ENCODE measurements around the gene CDCP1. TPM values are rescaled to one million over a fixed set of nuclear protein-coding genes. Genes with fewer than 3 reads are reported as not detected.
"Not testable (repeated sequence)": the region's sequence is repeated elsewhere in the genome, so short reads cannot be mapped to it uniquely, and the experiment has no call there.

The CDCP1 gene
- total RNA-seq, 4 donors from 2014 or later = 2.5 to 4.9 (median 4.2) TPM

GRCh38 chr3:45055032-45055410 lies 91.2 kb downstream of the CDCP1 start:
- H3K4me3 ChIP-seq = no peak overlapping the region
- H3K9me3 ChIP-seq = no peaks in the 10 kb centered on the region
- no peaks in the 10 kb centered on the region for H3K36me3 ChIP-seq
- no peaks in the 10 kb centered on the region for H3K27me3 ChIP-seq
- TF ChIP-seq POLR2AphosphoS5 (IDR thresholded peaks at IDR 0.05) = peak; percentile 69
- TF ChIP-seq EP300 (IDR thresholded peaks at IDR 0.05) = no peak
- H3K27ac ChIP-seq = peak overlapping the region in 3 of 4 donors; percentile 69 to 77 (median 70)
- peak; percentile 73 for ATAC-seq
- 15 to 19% methylated on average over 2 of the region's 2 CpGs for WGBS, 2 donors (ENCODE audit: low coverage in 1 of 2)
- H3K4me1 ChIP-seq = peaks cover 3 to 61% (median 18%) of the 10 kb centered on the region in 3 donors

GRCh38 chr3:45054196-45054857 lies 91.9 kb downstream of the CDCP1 start:
- 75 to 79% methylated on average over 3 of the region's 3 CpGs for WGBS, 2 donors (ENCODE audit: low coverage in 1 of 2)
- no peak overlapping the region for H3K4me3 ChIP-seq
- H3K36me3 ChIP-seq = no peaks in the 10 kb centered on the region
- no peaks in the 10 kb centered on the region for H3K27me3 ChIP-seq
- H3K27ac ChIP-seq = peak overlapping the region; percentile 36 to 77 (median 70)
- no peaks in the 10 kb centered on the region for H3K9me3 ChIP-seq
- peak; percentile 72 for ATAC-seq
- H3K4me1 ChIP-seq = peaks cover 3 to 58% (median 18%) of the 10 kb centered on the region in 3 donors
- TF ChIP-seq POLR2AphosphoS5 (IDR thresholded peaks at IDR 0.05) (peak; percentile 89), CTCF (IDR thresholded peaks at IDR 0.05) (no peak), EP300 (IDR thresholded peaks at IDR 0.05) (no peak), POLR2A (IDR thresholded peaks at IDR 0.05) (no peak)

GRCh38 chr3:45053805-45054195 lies 92.4 kb downstream of the CDCP1 start:
- H3K36me3 ChIP-seq, H3K9me3 ChIP-seq, H3K4me3 ChIP-seq, ATAC-seq, H3K27me3 ChIP-seq: not testable (repeated sequence)
- peak overlapping the region in 2 of 4 donors; percentile 69 to 77 for H3K27ac ChIP-seq
- H3K4me1 ChIP-seq = peaks cover 3 to 53% (median 18%) of the 10 kb centered on the region in 3 donors
- WGBS, 2 donors (ENCODE audit: low coverage in 1 of 2) = 71 to 80% methylated on average over 1 of the region's 1 CpG

- no peaks in the 10 kb centered on the region for H3K9me3 ChIP-seq
- no peak for ATAC-seq
- no peaks in the 10 kb centered on the region for H3K36me3 ChIP-seq
- no peaks in the 10 kb centered on the region for H3K27me3 ChIP-seq
- TF ChIP-seq CTCF (IDR thresholded peaks at IDR 0.05) (no peak), POLR2AphosphoS5 (IDR thresholded peaks at IDR 0.05) (no peak), EP300 (IDR thresholded peaks at IDR 0.05) (no peak), POLR2A (IDR thresholded peaks at IDR 0.05) (no peak)
- 80% methylated on average over 1 of the region's 6 CpGs; no CpG with 5 or more reads in 1 of the 2 donors for WGBS, 2 donors (ENCODE audit: low coverage in 1 of 2)
- no peak overlapping the region for H3K4me3 ChIP-seq
- H3K4me1 ChIP-seq = peaks cover 3 to 31% (median 18%) of the 10 kb centered on the region in 3 donors
- no peak overlapping the region for H3K27ac ChIP-seq
Observed at GRCh38 chr3:45051685-45052084, 94.5 kb downstream of the CDCP1 start.

- no peak for ATAC-seq
- Histone ChIP-seq H3K36me3 (no peaks in the 10 kb centered on the region), H3K4me3 (no peak overlapping the region), H3K4me1 (peaks cover 0 to 13% (median 5%) of the 10 kb centered on the region in 3 donors), H3K27me3 (no peaks in the 10 kb centered on the region), H3K9me3 (no peaks in the 10 kb centered on the region), H3K27ac (no peak overlapping the region)
- no peak for TF ChIP-seq POLR2A (IDR thresholded peaks at IDR 0.05)
- no peak for TF ChIP-seq EP300 (IDR thresholded peaks at IDR 0.05)
- no peak for TF ChIP-seq CTCF (IDR thresholded peaks at IDR 0.05)
- no peak for TF ChIP-seq POLR2AphosphoS5 (IDR thresholded peaks at IDR 0.05)
- WGBS, 2 donors (ENCODE audit: low coverage in 1 of 2) = 91 to 100% methylated on average over 2 to 4 of the region's 4 CpGs
Observed at GRCh38 chr3:45049807-45050206, 96.4 kb downstream of the CDCP1 start.

GRCh38 chr3:45048244-45048643 lies 97.9 kb downstream of the CDCP1 start:
- ATAC-seq = no peak
- H3K36me3 ChIP-seq = no peaks in the 10 kb centered on the region
- 32 to 33% methylated on average over 3 of the region's 4 CpGs for WGBS, 2 donors (ENCODE audit: low coverage in 1 of 2)

More at GRCh38 chr3:45048244-45048643, 97.9 kb downstream of the CDCP1 start:
- H3K27ac ChIP-seq = no peak overlapping the region
- TF ChIP-seq CTCF (IDR thresholded peaks at IDR 0.05) (no peak), POLR2A (IDR thresholded peaks at IDR 0.05) (no peak), EP300 (IDR thresholded peaks at IDR 0.05) (no peak), POLR2AphosphoS5 (IDR thresholded peaks at IDR 0.05) (no peak)
- no peaks in the 10 kb centered on the region for H3K27me3 ChIP-seq
- peaks cover 0 to 10% (median 4%) of the 10 kb centered on the region in 3 donors for H3K4me1 ChIP-seq
- no peaks in the 10 kb centered on the region for H3K9me3 ChIP-seq
- no peak overlapping the region for H3K4me3 ChIP-seq

All from gastroesophageal sphincter (tissue), 4 donors.